KMS-11 (cell line): Measurements from ENCODE around the gene AXIN1.

Experiments
- H2AFZ ChIP-seq: fragments of 200-600 bp; sonication (generic); 2 replicates; pipeline ENCODE4 v1.6.1; 2016; ENCODE audit warnings: antibody characterized with exemption, mixed run types, low read depth
- H3K27ac ChIP-seq: fragments of 200-600 bp; sonication (generic); 2 replicates; pipeline ENCODE4 v1.6.1; 2016; ENCODE audit warnings: mild to moderate bottlenecking, mixed run types
- H3K27me3 ChIP-seq: fragments of 200-600 bp; sonication (generic); 2 replicates; pipeline ENCODE4 v1.6.1; 2017; ENCODE audit warnings: mild to moderate bottlenecking, low read depth, mixed run types, moderate library complexity; ENCODE audit not compliant: insufficient read depth
- H3K36me3 ChIP-seq: fragments of 200-600 bp; sonication (generic); 2 replicates; pipeline ENCODE4 v1.6.1; 2017; ENCODE audit warnings: mild to moderate bottlenecking, mixed run types; ENCODE audit not compliant: insufficient read depth
- H3K4me1 ChIP-seq: fragments of 200-600 bp; sonication (generic); 2 replicates; pipeline ENCODE4 v1.6.1; 2016; ENCODE audit warnings: mild to moderate bottlenecking, low read depth, mixed run types; ENCODE audit not compliant: poor library complexity, severe bottlenecking
- H3K4me2 ChIP-seq: fragments of 200-600 bp; sonication (generic); 2 replicates; pipeline ENCODE4 v1.7.0; 2016; ENCODE audit warnings: mild to moderate bottlenecking, mixed run types
- H3K4me3 ChIP-seq: fragments of 200-600 bp; sonication (generic); IDR thresholded peaks from 2 replicates; pipeline ENCODE4 v1.6.1; 2017; ENCODE audit warnings: low read depth, low read length, mixed read lengths; ENCODE audit not compliant: insufficient read depth
- H3K79me2 ChIP-seq: fragments of 200-600 bp; sonication (generic); 2 replicates; pipeline ENCODE4 v1.6.1; 2016; ENCODE audit warnings: low read depth, mixed run types; ENCODE audit not compliant: insufficient read depth
- H3K9ac ChIP-seq: fragments of 200-600 bp; sonication (generic); 2 replicates; pipeline ENCODE4 v1.6.1; 2016; ENCODE audit warnings: mild to moderate bottlenecking, mixed run types
- H4K20me1 ChIP-seq: fragments of 200-600 bp; sonication (generic); 2 replicates; pipeline ENCODE4 v1.6.1; 2016; ENCODE audit warnings: mild to moderate bottlenecking, mixed run types; ENCODE audit not compliant: insufficient read depth
- TF ChIP-seq, protein P1 (sequence below): fragments of 200-600 bp; sonication (generic); conservative IDR thresholded peaks from 2 replicates; pipeline ENCODE4 v1.6.1; 2017; ENCODE audit warnings: low read depth, mild to moderate bottlenecking, antibody characterized with exemption, low read length, moderate library complexity, mixed read lengths

The AXIN1 gene

GRCh38 chr16:311725-312124, 40.8 kb downstream of the AXIN1 start:
- Histone ChIP-seq H2AFZ (no peak overlapping the region), H3K79me2 (no peaks in the 10 kb centered on the region; the same call in 1 of the 2 replicates), H3K27ac (no peak overlapping the region), H3K4me1 (peaks cover 28% of the 10 kb centered on the region), H4K20me1 (no peaks in the 10 kb centered on the region), H3K36me3 (no peaks in the 10 kb centered on the region; the same call in 1 of the 2 replicates), H3K4me3 (no peak overlapping the region), H3K27me3 (no peaks in the 10 kb centered on the region), H3K9ac (no peak overlapping the region), H3K4me2 (no peak overlapping the region)
- TF ChIP-seq, protein P1, sequence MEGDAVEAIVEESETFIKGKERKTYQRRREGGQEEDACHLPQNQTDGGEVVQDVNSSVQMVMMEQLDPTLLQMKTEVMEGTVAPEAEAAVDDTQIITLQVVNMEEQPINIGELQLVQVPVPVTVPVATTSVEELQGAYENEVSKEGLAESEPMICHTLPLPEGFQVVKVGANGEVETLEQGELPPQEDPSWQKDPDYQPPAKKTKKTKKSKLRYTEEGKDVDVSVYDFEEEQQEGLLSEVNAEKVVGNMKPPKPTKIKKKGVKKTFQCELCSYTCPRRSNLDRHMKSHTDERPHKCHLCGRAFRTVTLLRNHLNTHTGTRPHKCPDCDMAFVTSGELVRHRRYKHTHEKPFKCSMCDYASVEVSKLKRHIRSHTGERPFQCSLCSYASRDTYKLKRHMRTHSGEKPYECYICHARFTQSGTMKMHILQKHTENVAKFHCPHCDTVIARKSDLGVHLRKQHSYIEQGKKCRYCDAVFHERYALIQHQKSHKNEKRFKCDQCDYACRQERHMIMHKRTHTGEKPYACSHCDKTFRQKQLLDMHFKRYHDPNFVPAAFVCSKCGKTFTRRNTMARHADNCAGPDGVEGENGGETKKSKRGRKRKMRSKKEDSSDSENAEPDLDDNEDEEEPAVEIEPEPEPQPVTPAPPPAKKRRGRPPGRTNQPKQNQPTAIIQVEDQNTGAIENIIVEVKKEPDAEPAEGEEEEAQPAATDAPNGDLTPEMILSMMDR, result no peak

- no peaks in the 10 kb centered on the region for H3K79me2 ChIP-seq
- H3K4me2 ChIP-seq, result peak overlapping the region; percentile 2; the same call in 1 of the 2 replicates
- H3K4me3 ChIP-seq, result no peak overlapping the region
- no peak overlapping the region for H2AFZ ChIP-seq
- H4K20me1 ChIP-seq, result no peaks in the 10 kb centered on the region
- H3K4me1 ChIP-seq, result peaks cover 40% of the 10 kb centered on the region
- TF ChIP-seq, protein P1, result no peak
- H3K27ac ChIP-seq, result no peak overlapping the region
- H3K27me3 ChIP-seq, result no peaks in the 10 kb centered on the region
- no peaks in the 10 kb centered on the region; the same call in 1 of the 2 replicates for H3K36me3 ChIP-seq
- no peak overlapping the region for H3K9ac ChIP-seq
Measured at GRCh38 chr16:309476-309875, 43.0 kb downstream of the AXIN1 start.

- H3K36me3 ChIP-seq, result no peaks in the 10 kb centered on the region; the same call in 1 of the 2 replicates
- H3K27me3 ChIP-seq, result no peaks in the 10 kb centered on the region
- no peaks in the 10 kb centered on the region for H3K79me2 ChIP-seq
- H3K4me3 ChIP-seq, result no peak overlapping the region
- H4K20me1 ChIP-seq, result no peaks in the 10 kb centered on the region
- peak overlapping the region; percentile 58; the same call in 1 of the 2 replicates for H3K9ac ChIP-seq
- H3K27ac ChIP-seq, result peak overlapping the region; percentile 87
- peak overlapping the region; percentile 20; the same call in 1 of the 2 replicates for H2AFZ ChIP-seq
- H3K4me1 ChIP-seq, result peaks cover 40% of the 10 kb centered on the region
- H3K4me2 ChIP-seq, result peak overlapping the region; percentile 70
- TF ChIP-seq, protein P1, result no peak
Measured at GRCh38 chr16:307691-308312, 44.7 kb downstream of the AXIN1 start.

- peak overlapping the region; percentile 58 for H3K9ac ChIP-seq
Measured at GRCh38 chr16:306911-307370, 45.6 kb downstream of the AXIN1 start.

More at GRCh38 chr16:306911-307370, 45.6 kb downstream of the AXIN1 start:
- peak overlapping the region; percentile 87 for H3K27ac ChIP-seq
- H3K79me2 ChIP-seq, result no peaks in the 10 kb centered on the region
- peak overlapping the region; percentile 20 for H2AFZ ChIP-seq
- no peak overlapping the region for H3K4me3 ChIP-seq
- TF ChIP-seq, protein P1, result no peak
- H3K27me3 ChIP-seq, result no peaks in the 10 kb centered on the region
- H3K4me2 ChIP-seq, result peak overlapping the region; percentile 70
- H3K4me1 ChIP-seq, result peaks cover 40% of the 10 kb centered on the region
- H4K20me1 ChIP-seq, result no peaks in the 10 kb centered on the region
- H3K36me3 ChIP-seq, result no peaks in the 10 kb centered on the region; the same call in 1 of the 2 replicates
